Measurements from ENCODE around the gene CORO2B.

The CORO2B gene

GRCh38 chr15:68615811-68616210, 37.0 kb downstream of the CORO2B start:
- no peak for DNase-seq (ENCODE audit: low spot score)
- no peak for TF ChIP-seq CTCF (IDR thresholded peaks at IDR 0.05; ENCODE audit: borderline replicate concordance, control extremely low read depth, extremely low read depth, insufficient read depth, missing control alignments)
- in situ Hi-C loops (cut with MboI; ENCODE audit: low sequenced_read_pairs, unreplicated experiment): no loop called here

GRCh38 chr15:68616397-68616796, 37.6 kb downstream of the CORO2B start:
- no peak for DNase-seq (ENCODE audit: low spot score)
- no peak for TF ChIP-seq CTCF (IDR thresholded peaks at IDR 0.05; ENCODE audit: borderline replicate concordance, control extremely low read depth, extremely low read depth, insufficient read depth, missing control alignments)
- in situ Hi-C loops (cut with MboI; ENCODE audit: low sequenced_read_pairs, unreplicated experiment): no loop called here

GRCh38 chr15:68617001-68617400, 38.2 kb downstream of the CORO2B start:
- in situ Hi-C loops (cut with MboI; ENCODE audit: low sequenced_read_pairs, unreplicated experiment): no loop called here
- no peak for TF ChIP-seq CTCF (IDR thresholded peaks at IDR 0.05; ENCODE audit: borderline replicate concordance, control extremely low read depth, extremely low read depth, insufficient read depth, missing control alignments)
- no peak for DNase-seq (ENCODE audit: low spot score)

GRCh38 chr15:68617777-68618176, 39.0 kb downstream of the CORO2B start:
- DNase-seq (ENCODE audit: low spot score): no peak
- no peak for TF ChIP-seq CTCF (IDR thresholded peaks at IDR 0.05; ENCODE audit: borderline replicate concordance, control extremely low read depth, extremely low read depth, insufficient read depth, missing control alignments)
- in situ Hi-C loops (cut with MboI; ENCODE audit: low sequenced_read_pairs, unreplicated experiment): no loop called here

- DNase-seq (ENCODE audit: low spot score): no peak
- in situ Hi-C loops (cut with MboI; ENCODE audit: low sequenced_read_pairs, unreplicated experiment): no loop called here
- TF ChIP-seq CTCF (IDR thresholded peaks at IDR 0.05; ENCODE audit: borderline replicate concordance, control extremely low read depth, extremely low read depth, insufficient read depth, missing control alignments): no peak
Measured at GRCh38 chr15:68618394-68618793, 39.6 kb downstream of the CORO2B start.

- no peak for DNase-seq (ENCODE audit: low spot score)
- TF ChIP-seq CTCF (IDR thresholded peaks at IDR 0.05; ENCODE audit: borderline replicate concordance, control extremely low read depth, extremely low read depth, insufficient read depth, missing control alignments): no peak
- in situ Hi-C loops (cut with MboI; ENCODE audit: low sequenced_read_pairs, unreplicated experiment): no loop called here
Measured at GRCh38 chr15:68618908-68619698, 40.3 kb downstream of the CORO2B start.
